ENCODE data around the gene FILIP1L.
A peak's percentile ranks its signal among the peaks of the same experiment; 100 is the strongest.

DNA sequence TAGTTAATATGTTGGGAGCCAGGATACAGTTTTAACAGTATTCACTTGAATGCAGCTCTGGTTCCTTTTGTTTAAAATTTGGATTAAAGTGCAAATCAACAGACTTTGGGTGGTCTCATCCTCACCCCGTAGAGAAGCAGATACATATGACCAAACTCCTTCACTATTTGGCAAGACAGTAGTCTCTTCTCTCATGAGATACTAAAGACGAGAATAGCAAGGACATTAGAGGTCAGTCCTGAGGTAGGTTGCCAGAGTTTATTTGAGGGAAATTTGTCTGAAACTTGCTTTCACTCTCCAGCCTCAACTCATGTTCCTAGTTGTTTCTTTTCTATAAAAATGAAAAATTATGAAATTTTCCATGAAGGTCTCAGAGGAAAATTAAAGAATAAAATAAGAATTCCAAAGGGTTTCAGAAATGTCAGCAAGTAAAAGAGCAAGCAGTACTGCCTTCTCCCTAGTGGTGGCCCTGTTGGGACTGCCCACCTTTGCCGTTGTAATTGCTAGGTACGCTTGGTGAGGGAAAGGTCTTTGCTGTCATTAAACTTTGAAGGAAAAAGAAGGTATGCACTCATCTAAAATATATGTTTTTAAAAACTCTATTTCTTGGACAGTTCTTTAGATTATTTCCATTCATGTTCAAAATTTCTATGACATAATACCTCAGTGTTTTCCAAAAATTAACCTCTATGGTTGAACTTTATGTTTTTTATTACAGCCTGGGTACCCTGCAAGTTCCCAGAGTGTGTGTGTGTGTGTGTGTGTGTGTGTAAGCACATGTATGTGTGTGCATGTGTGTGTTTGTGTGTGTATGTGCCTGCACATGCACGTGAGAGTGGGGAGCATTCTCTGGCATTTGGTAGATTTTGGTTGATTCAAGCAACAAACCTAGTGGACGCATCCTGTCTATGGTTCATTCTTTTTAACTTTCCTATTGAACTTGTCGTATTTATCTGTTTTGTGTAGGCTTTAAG lies 185.2 kb downstream of the FILIP1L start:
- TF ChIP-seq EZH2 (IDR thresholded peaks at IDR 0.05; ENCODE audit: borderline replicate concordance, low read depth, low read length, poor library complexity, severe bottlenecking) = no peak
- TF ChIP-seq, protein P1, sequence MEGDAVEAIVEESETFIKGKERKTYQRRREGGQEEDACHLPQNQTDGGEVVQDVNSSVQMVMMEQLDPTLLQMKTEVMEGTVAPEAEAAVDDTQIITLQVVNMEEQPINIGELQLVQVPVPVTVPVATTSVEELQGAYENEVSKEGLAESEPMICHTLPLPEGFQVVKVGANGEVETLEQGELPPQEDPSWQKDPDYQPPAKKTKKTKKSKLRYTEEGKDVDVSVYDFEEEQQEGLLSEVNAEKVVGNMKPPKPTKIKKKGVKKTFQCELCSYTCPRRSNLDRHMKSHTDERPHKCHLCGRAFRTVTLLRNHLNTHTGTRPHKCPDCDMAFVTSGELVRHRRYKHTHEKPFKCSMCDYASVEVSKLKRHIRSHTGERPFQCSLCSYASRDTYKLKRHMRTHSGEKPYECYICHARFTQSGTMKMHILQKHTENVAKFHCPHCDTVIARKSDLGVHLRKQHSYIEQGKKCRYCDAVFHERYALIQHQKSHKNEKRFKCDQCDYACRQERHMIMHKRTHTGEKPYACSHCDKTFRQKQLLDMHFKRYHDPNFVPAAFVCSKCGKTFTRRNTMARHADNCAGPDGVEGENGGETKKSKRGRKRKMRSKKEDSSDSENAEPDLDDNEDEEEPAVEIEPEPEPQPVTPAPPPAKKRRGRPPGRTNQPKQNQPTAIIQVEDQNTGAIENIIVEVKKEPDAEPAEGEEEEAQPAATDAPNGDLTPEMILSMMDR (conservative IDR thresholded peaks at IDR 0.05; ENCODE audit: low read depth, low read length) = 0 out of 2 replicates have a peak, but pooled peaks have one; percentile 15
